Spleen (tissue), 7 donors: Measurements from ENCODE around the gene IDH2.

Experiments
- CTCF ChIP-seq, 11 experiments: fragments of 200-600 bp in 7 of 11; fragments of 450-650 bp in 4 of 11; sonication (generic) in 4 of 11; IDR thresholded peaks in 8 of 11; conservative IDR thresholded peaks in 3 of 11; 1 replicate in 7 of 11; 2 replicates in 4 of 11; pipeline versions ENCODE4 v1.4.0 to v1.8.0; 2016 to 2021; ENCODE audit warnings: antibody characterized with exemption in 11 of 11, inconsistent platforms in 4 of 11, mild to moderate bottlenecking in 1 of 11
- POLR2A ChIP-seq, 3 donors: fragments of 450-650 bp; IDR thresholded peaks; one replicate each; pipeline ENCODE4 v1.5.1; 2017; ENCODE audit warnings: antibody characterized with exemption in 3 of 3, mild to moderate bottlenecking in 1 of 3
- POLR2AphosphoS5 ChIP-seq, 3 donors: sonication (generic); formaldehyde crosslinking; IDR thresholded peaks; one replicate each; pipeline ENCODE4 v1.5.1; 2017; ENCODE audit warnings: antibody characterized with exemption in 3 of 3
- donor health status: DM: no; HTN: no; CAD: no; lungs with moderate emphysema.
- donor health status: DM: no; HTN: no; CAD: no.
- donor health status: DM: no; HTN: no; CAD: no.

GRCh38 chr15:90080458-90080755 is 21.9 kb downstream of the IDH2 start:
- TF ChIP-seq CTCF (IDR thresholded peaks at IDR 0.05 in 8 of 11, conservative IDR thresholded peaks at IDR 0.05 in 3 of 11), result no peak
- TF ChIP-seq POLR2AphosphoS5 (IDR thresholded peaks at IDR 0.05), result no peak
- no peak for TF ChIP-seq POLR2A (IDR thresholded peaks at IDR 0.05)
